SH-SY5Y (cell line): Measurements from ENCODE around the gene SPRED2.

ENCODE experiments used
- GATA2 ChIP-seq: IDR thresholded peaks from 2 replicates; pipeline ENCODE4 v1.6.1; 2011; ENCODE audit warnings: mild to moderate bottlenecking, low read depth, low read length
- GATA3 ChIP-seq: IDR thresholded peaks from 2 replicates; pipeline ENCODE4 v1.6.1; 2011; ENCODE audit warnings: low read depth, mild to moderate bottlenecking, low read length, moderate library complexity

DNA sequence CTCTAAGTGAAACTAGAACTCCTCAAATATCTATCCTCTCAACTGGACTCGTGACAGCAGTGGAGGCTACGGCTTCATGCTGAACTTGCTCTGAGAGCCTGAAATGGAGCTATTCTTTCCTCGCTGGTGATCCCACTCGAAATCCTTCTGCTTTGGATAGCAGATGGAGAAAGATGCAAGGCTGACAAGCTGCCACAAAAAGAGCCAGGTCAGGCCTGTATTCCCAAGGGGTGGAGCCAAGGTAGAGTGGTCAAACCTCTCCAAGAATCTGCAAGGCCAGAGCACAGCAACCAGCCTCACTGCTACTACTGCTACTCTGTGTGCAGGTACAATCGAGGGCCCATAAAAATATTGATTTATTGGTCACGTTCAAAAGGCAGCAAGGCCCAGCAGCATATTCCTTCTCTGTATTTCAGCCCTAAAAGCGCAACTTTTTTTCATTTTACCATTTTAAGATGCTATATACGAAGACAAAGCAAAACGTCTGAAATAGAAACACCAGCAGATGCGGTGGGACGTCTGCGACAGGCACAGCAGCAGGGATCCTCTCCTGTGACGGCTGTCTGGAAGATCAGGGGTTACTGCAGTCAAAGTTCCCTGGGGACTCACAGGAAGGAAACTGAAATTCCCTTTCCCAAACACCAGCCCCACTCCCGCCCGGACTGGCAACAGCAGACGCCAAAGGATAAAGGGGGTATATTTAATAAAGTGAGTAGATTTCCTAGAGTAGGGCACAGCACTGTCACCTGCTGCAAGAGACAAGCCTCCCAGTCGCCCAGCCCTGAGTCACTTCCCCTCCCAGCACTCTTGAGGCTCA is 2.4 kb downstream of the SPRED2 start:
- TF ChIP-seq GATA2 (no peak), GATA3 (no peak)
